GM18951 (cell line): Measurements from ENCODE around the gene ZNF124.
"Not testable (repeated sequence)": the region's sequence is repeated elsewhere in the genome, so short reads cannot be mapped to it uniquely, and the experiment has no call there.

Experiments used
- POLR2A ChIP-seq: IDR thresholded peaks from 4 replicates; pipeline ENCODE4 v1.6.1; 2011; ENCODE audit warnings: mild to moderate bottlenecking; ENCODE audit not compliant: insufficient read length, insufficient read depth; ENCODE audit errors: extremely low read depth
- in situ Hi-C: fragments of 300-500 bp; cut with MboI; formaldehyde crosslinking; loops from one replicate; pipeline ENCODE4 v1.12.0; 2022; ENCODE audit warnings: low sequenced_read_pairs, mixed read lengths, inconsistent platforms; ENCODE audit not compliant: unreplicated experiment

ZNF124 gene

DNA sequence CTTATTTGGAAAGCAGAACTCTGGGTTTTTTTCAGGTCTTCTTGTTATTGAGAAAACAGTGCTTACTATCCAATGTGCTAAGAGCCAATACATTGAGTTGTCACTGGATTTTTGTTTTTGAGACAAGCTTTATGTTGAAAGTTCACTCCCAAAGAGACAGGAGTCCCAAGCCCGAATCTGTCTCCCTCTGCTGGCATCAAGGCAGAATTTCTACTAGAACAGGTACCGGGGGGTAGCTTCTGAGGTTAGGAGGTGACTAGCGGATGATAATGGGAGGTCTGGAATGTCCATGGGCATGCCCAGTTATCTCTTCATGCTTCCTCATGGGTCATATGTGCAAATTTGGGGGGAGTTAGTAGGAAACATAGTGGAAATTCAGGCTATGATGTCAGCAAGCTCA is 25.1 kb downstream of the ZNF124 start:
- in situ Hi-C loops = no loop called here

DNA sequence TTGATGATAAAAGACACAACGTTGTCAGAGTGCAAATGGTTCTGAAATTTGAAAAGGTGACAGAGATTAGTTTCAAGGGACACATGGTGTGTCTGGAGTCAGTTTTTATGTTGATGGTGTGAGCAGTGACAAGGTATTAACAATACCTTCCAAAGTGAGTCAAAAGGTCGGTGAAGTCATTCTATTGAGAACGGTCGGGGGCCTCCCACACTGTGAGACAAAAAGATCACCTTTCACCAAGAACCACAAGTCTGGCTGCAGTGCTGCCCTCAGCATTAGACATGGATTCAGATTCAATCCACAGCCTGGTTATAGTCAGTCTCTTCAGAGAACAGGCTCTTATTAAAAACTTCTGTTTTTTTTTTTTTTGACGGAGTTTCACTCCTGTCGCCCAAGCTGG is 26.5 kb downstream of the ZNF124 start:
- in situ Hi-C loops = no loop called here

More for the DNA sequence above, 25.1 kb downstream of the ZNF124 start:
- TF ChIP-seq POLR2A = no peak

GRCh38 chr1:247139557-247139956 is 32.3 kb downstream of the ZNF124 start:
- in situ Hi-C loops = not testable (repeated sequence)

More for the DNA sequence above, 26.5 kb downstream of the ZNF124 start:
- no peak for TF ChIP-seq POLR2A

- no peak for TF ChIP-seq POLR2A
- in situ Hi-C loops = no loop called here
These were observed 40.6 kb downstream of the ZNF124 start for GRCh38 chr1:247131236-247131635.

- in situ Hi-C loops = not testable (repeated sequence)
These were observed 44.1 kb downstream of the ZNF124 start for GRCh38 chr1:247127519-247128282.

DNA sequence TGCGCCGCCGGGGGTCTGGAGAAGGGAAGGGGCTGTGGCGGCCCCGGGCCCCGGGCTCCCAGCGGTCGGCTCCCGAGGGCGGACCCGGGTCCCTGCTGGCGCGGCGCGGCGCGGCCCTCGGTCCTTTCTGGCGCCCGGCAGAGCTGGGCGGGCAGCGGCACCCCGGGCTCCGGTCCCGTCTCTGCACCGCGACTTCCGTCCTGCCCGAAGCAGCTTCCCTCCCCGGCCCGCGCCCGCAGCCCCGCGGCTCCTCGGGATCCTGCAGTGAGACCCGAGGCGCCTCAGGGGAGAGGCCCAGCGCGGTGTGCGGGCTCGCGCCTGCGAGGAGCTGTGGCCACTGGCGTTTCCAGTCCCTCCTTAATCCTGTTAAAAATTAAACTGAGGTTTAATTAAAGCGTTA is 45.2 kb downstream of the ZNF124 start:
- in situ Hi-C loops = not testable (repeated sequence)

DNA sequence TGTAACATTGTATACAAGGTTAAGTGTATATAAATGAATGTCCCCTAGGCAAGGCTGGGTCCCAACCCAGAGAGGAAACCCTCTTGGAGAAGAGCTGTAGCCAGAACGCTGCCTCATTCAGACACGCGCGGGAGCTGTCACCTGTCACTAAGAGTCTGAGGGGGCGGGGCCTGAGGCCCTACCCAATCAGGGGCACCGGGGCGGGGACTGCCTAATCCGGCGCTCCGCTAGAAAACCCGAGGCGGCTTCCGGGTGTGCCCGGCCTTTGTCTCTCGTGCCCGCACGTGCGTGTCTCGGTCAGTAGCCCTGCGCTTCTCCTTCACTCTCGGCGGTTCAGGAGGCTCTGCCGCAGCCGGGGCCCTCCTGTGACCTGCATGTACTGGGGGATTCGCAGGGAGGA is 45.7 kb downstream of the ZNF124 start:
- in situ Hi-C loops = not testable (repeated sequence)

DNA sequence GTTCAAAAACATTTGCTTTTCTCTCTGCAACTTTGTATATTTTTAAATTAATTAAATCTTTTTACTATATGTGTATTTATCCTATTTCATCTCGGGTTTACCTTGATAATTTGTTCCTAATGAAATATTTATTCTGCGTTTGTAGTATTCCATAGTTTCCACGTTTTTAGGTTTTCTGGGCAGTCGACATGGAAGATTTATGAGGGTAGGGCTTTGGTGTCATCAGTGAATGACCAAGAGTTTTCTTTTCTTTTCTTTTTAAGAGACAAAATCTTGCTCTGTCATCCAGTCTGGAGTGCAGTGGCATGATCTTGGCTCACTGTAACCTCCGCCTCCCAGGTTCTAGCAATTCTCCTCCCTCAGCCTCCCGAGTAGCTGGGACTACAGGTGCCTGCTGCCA is 50.4 kb downstream of the ZNF124 start:
- TF ChIP-seq POLR2A = no peak
- in situ Hi-C loops = no loop called here

- in situ Hi-C loops = not testable (repeated sequence)
These were observed 51.5 kb downstream of the ZNF124 start for GRCh38 chr1:247120408-247120668.

GRCh38 chr1:247119600-247120407 is 52.0 kb downstream of the ZNF124 start:
- in situ Hi-C loops = no loop called here
- no peak for TF ChIP-seq POLR2A

DNA sequence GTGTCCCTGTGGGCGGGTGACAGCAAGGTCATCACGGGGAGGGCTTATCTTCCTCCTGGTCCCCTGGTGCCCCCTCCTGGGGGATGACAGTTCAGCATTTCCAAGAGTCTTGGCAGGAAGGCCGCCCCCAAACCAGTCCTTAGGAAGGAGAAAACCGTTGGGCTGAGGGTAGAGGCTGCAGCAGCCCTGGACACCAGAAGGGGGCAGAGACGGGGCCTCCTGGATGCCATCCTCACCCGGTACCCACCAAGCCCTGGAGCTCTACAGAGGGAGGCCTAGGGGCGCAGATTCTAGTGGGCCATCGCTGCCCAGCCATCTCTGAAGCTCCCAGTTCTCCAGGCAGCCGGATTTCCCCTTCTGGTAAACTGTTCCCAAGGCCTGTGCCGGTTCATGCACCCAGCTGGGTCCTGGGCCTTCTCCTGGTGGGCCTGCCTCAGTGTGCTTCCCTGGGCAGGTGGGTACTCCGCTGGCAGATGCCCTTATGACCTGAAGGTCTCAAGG is 52.8 kb downstream of the ZNF124 start:
- in situ Hi-C loops = no loop called here
- TF ChIP-seq POLR2A = no peak

GRCh38 chr1:247115545-247115944 is 56.3 kb downstream of the ZNF124 start:
- TF ChIP-seq POLR2A = no peak
- in situ Hi-C loops = no loop called here

- TF ChIP-seq POLR2A = no peak
- in situ Hi-C loops = no loop called here
These were observed 56.7 kb downstream of the ZNF124 start for GRCh38 chr1:247115141-247115510.

DNA sequence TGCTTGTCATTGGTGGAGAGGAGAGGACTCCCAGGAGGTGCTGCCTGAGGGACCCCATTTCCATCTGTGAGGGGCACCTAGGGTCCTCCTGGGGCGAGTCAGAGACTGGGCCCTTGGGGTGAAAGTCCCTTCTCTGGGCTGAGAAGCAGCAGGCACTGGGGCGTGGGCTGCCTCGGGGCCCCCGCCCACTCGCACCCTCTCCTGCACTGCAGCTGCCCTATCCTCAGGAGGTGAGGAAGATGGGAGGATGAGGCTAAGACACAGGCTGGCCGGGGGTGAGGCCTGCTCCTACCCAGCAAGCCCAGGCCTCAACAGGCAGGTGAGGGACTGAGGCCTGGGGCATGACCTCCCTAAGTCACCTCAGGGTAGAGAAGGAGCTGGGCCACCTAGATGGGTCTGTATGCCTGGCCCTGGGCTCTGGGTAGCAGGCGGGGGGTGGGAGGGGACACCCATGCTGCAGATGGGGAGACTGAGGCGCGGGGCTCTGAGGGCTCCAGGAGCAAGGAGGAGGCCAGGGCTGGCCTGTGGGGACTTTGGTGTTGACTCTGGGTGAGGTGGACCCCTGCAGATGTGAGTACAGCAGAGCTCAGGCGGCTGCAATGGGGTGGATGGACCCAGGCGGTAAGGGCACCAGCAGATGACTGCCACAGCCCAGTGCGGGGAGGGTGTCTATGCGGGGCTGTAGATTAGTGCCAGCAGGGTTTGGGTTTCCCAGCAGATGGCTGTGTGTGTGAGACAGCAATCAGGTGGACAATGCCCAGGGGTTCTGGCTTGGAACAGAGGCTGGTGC is 57.3 kb downstream of the ZNF124 start:
- in situ Hi-C loops = no loop called here
- no peak for TF ChIP-seq POLR2A

DNA sequence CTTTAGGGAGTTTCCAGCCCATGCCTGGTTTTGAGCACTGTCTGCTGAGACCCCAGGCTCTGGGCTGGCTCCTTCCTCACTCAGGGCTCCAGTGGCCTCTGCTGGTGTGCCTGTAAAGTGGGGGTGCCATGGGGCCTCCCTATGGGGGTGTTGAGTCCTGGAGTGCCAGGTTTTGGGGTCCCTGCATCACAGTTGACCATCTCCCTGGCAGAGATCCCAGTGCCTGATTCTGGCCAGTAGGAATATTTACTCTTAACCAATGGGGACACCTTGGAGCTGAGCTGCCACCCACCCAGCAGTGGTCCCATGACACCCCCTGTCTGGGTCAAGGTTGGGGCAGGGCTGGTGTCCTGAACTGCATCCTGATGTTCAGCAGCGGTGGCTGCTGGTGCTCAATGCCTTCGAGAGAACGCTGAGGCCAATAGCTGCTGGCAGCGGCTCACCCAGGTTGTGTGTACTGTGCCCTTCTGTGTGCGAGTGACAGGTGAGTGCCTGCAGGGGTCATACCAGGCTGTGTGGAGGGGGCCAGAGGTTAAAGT is 58.0 kb downstream of the ZNF124 start:
- in situ Hi-C loops = no loop called here
- no peak for TF ChIP-seq POLR2A
